PC-3 (cell line): ENCODE data around the gene JMJD7. TPM values are rescaled to one million over a fixed set of nuclear protein-coding genes. Genes with fewer than 3 reads are reported as not detected.

Experiments used
- ATAC-seq: fragments of 200-7000 bp; cut with Tn5 transposase; 2 replicates; pipeline ENCODE4 v1.9.1; 2020; ENCODE audit warnings: mild to moderate bottlenecking, moderate library complexity
- BruUV-seq: library from RNA; stranded (reverse); fragments of 400-500 nt; replicated peaks from 2 replicates; lab custom pipeline; 2021; lab: Mats Ljungman, UMichigan
- CTCF ChIA-PET: fragments of 300-600 bp; sonication (Branson Sonifier 250); formaldehyde crosslinking; loops from one replicate; lab custom pipeline; 2022; ENCODE audit warnings: antibody characterized with exemption; lab: Charles Lee
- POLR2A ChIA-PET: fragments of 300-600 bp; sonication (Branson Sonifier 250); formaldehyde crosslinking; loops from one replicate; lab custom pipeline; 2022; ENCODE audit warnings: antibody characterized with exemption; ENCODE audit not compliant: unreplicated experiment; lab: Charles Lee
- DNase-seq: peaks from one replicate; pipeline ENCODE4 v3.0.0-alpha.2; 2015
- H2AFZ ChIP-seq: fragments of 300-600 bp; sonication (generic); 2 replicates; pipeline ENCODE4 v1.6.0; 2016; ENCODE audit warnings: antibody characterized with exemption, low read length
- H3F3A ChIP-seq: fragments of 300-600 bp; sonication (generic); one replicate; pipeline ENCODE4 v1.6.0; 2017; ENCODE audit warnings: antibody characterized with exemption, low read length, control low read depth, mild to moderate bottlenecking; ENCODE audit not compliant: unreplicated experiment
- H3K27ac ChIP-seq: fragments of 300-600 bp; sonication (generic); 2 replicates; pipeline ENCODE4 v1.5.1; 2016; ENCODE audit warnings: mild to moderate bottlenecking, low read length
- H3K27me3 ChIP-seq: fragments of 300-600 bp; sonication (generic); 2 replicates; pipeline ENCODE4 v1.6.1; 2016; ENCODE audit warnings: low read length, mixed read lengths
- H3K36me3 ChIP-seq: fragments of 300-600 bp; sonication (generic); 2 replicates; pipeline ENCODE4 v1.6.1; 2016; ENCODE audit warnings: low read depth, mixed run types, low read length, mixed read lengths
- H3K4me1 ChIP-seq: fragments of 300-600 bp; sonication (generic); 2 replicates; pipeline ENCODE4 v1.5.1; 2016; ENCODE audit warnings: low read length; ENCODE audit not compliant: insufficient read depth
- H3K4me2 ChIP-seq: fragments of 300-600 bp; sonication (generic); 2 replicates; pipeline ENCODE4 v1.6.0; 2016; ENCODE audit warnings: low read length
- H3K4me3 ChIP-seq: fragments of 300-600 bp; sonication (generic); 2 replicates; pipeline ENCODE4 v1.5.1; 2016; ENCODE audit warnings: mild to moderate bottlenecking, low read length, mixed read lengths
- H3K79me2 ChIP-seq: fragments of 300-600 bp; sonication (generic); 2 replicates; pipeline ENCODE4 v1.6.1; 2017; ENCODE audit warnings: low read length, mixed read lengths
- H3K9ac ChIP-seq: fragments of 300-600 bp; sonication (generic); 2 replicates; pipeline ENCODE4 v1.6.0; 2016; ENCODE audit warnings: mild to moderate bottlenecking, low read length
- H3K9me2 ChIP-seq: fragments of 300-600 bp; sonication (generic); replicated peaks from 2 replicates; pipeline ENCODE4 v1.6.1; 2016; ENCODE audit warnings: mixed run types, low read length, mixed read lengths
- H3K9me3 ChIP-seq: fragments of 300-600 bp; sonication (generic); 2 replicates; pipeline ENCODE4 v1.6.1; 2016; ENCODE audit warnings: low read length, mixed read lengths
- H4K20me1 ChIP-seq: fragments of 300-600 bp; sonication (generic); 2 replicates; pipeline ENCODE4 v1.6.1; 2016; ENCODE audit warnings: low read length, mixed read lengths
- EZH2 ChIP-seq: fragments of 300-600 bp; sonication (generic); IDR thresholded peaks from one replicate; pipeline ENCODE4 v1.6.1; 2017; ENCODE audit warnings: antibody characterized with exemption, mild to moderate bottlenecking, low read length; ENCODE audit not compliant: unreplicated experiment
- EZH2phosphoT487 ChIP-seq: fragments of 300-600 bp; sonication (generic); IDR thresholded peaks from 2 replicates; pipeline ENCODE4 v1.6.1; 2018; ENCODE audit warnings: mild to moderate bottlenecking, antibody characterized with exemption, low read length, borderline replicate concordance
- intact Hi-C: fragments of 100-400 bp; cut with micrococcal nuclease; formaldehyde crosslinking; loops from 2 replicates; pipeline ENCODE4 v1.9.0; 2023
- total RNA-seq: library from RNA; depleted of rRNA; stranded (reverse); fragments of >200 nt; gene quantifications from 2 replicates; pipeline ENCODE4 v1.2.3, GENCODE V29; 2014
- TF ChIP-seq, protein P1 (sequence below): fragments of 300-600 bp; sonication (generic); conservative IDR thresholded peaks from 2 replicates; pipeline ENCODE4 v1.5.1; 2017; ENCODE audit warnings: antibody characterized with exemption, low read depth, mild to moderate bottlenecking, low read length

Gene JMJD7
- total RNA-seq, 1 experiment from 2014 or later: 13.7 TPM

DNA sequence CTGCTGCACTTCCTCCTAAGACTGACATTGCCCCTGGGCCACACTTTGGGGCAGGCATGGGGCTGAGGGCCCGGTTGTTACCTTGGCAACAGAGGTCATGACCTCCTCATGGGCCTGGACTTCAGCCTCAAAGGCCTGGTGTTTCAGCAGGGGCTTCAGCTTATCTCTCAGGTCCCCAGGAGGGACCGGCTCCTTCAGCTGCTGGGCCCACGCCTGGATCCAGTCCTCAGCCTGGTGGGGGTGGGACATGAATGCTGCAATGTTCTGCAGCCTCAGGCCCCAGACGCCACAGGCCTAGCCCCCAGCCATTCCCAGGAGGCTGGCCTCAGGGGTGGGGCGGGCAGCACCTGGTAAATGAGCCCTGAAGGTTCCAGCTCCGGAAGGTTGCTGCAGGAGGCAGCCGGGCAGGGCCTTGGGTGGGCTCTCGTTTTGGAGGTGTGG, 38.4 kb downstream of the JMJD7 start:
- H3K4me3 ChIP-seq: no peak overlapping the region
- no peaks in the 10 kb centered on the region for H3F3A ChIP-seq
- no peaks in the 10 kb centered on the region for H4K20me1 ChIP-seq
- peaks cover 30% of the 10 kb centered on the region for H3K4me1 ChIP-seq
- H3K27me3 ChIP-seq: no peaks in the 10 kb centered on the region
- intact Hi-C loops: no loop called here
- no peaks in the 10 kb centered on the region for H3K36me3 ChIP-seq
- H3K9me3 ChIP-seq: no peaks in the 10 kb centered on the region
- no peak for DNase-seq
- H3K9ac ChIP-seq: no peak overlapping the region
- H3K27ac ChIP-seq: no peak overlapping the region
- ATAC-seq: no peak
- H3K79me2 ChIP-seq: no peaks in the 10 kb centered on the region
- H3K9me2 ChIP-seq: no peaks in the 10 kb centered on the region
- TF ChIP-seq EZH2phosphoT487 (no peak), EZH2 (no peak)
- TF ChIP-seq, protein P1, sequence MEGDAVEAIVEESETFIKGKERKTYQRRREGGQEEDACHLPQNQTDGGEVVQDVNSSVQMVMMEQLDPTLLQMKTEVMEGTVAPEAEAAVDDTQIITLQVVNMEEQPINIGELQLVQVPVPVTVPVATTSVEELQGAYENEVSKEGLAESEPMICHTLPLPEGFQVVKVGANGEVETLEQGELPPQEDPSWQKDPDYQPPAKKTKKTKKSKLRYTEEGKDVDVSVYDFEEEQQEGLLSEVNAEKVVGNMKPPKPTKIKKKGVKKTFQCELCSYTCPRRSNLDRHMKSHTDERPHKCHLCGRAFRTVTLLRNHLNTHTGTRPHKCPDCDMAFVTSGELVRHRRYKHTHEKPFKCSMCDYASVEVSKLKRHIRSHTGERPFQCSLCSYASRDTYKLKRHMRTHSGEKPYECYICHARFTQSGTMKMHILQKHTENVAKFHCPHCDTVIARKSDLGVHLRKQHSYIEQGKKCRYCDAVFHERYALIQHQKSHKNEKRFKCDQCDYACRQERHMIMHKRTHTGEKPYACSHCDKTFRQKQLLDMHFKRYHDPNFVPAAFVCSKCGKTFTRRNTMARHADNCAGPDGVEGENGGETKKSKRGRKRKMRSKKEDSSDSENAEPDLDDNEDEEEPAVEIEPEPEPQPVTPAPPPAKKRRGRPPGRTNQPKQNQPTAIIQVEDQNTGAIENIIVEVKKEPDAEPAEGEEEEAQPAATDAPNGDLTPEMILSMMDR: no peak
- ChIA-PET POLR2A (no interaction called here), CTCF (no interaction called here)
- no TSS peak for BruUV-seq
- no peak overlapping the region for H3K4me2 ChIP-seq
- no peak overlapping the region for H2AFZ ChIP-seq

DNA sequence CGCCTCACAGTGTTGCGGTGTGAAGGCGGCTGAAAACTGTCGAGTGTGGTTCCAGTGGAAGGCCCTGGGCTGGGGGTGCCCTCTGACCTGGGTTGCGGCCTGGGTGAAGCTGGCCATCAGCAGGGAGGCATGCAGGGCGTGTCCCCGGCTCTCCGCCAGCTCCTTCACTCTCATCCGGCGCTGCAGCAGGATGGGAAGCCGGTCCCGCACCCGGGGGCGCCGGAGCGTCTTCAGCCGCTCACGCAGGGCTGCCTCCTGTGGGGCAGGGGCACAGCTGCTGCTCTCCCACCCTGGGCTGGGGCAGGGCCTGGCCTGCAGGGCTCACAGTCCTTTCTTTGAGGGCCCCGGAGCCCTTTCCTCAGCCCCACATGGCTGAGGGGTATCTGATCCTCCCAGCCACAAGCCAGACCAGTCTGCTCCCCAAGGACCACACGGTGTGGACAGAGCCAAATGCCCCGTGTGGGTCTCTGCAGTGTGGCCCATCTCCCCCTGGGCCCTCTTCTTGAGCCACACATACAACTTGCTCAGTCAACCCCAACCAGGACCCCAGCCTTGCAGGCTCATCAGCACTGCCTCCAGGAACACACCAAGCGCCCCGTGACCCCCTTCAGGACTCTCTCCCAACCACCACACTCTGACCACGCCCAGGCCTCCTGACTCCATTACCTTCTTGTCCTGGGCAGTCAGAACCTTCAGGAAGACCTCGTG, 39.1 kb downstream of the JMJD7 start:
- POLR2A ChIA-PET: no interaction called here
- H3K4me1 ChIP-seq: peaks cover 38% of the 10 kb centered on the region
- CTCF ChIA-PET: no interaction called here
- H2AFZ ChIP-seq: no peak overlapping the region
- H3K9me3 ChIP-seq: no peaks in the 10 kb centered on the region
- no peak overlapping the region for H3K4me3 ChIP-seq
- no peak overlapping the region for H3K4me2 ChIP-seq
- H3K79me2 ChIP-seq: no peaks in the 10 kb centered on the region
- H3K27me3 ChIP-seq: no peaks in the 10 kb centered on the region
- no peaks in the 10 kb centered on the region for H3K36me3 ChIP-seq
- no peak for ATAC-seq
- intact Hi-C loops: no loop called here
- no peaks in the 10 kb centered on the region for H4K20me1 ChIP-seq
- H3K9ac ChIP-seq: no peak overlapping the region
- no peaks in the 10 kb centered on the region for H3F3A ChIP-seq
- DNase-seq: no peak
- no peaks in the 10 kb centered on the region for H3K9me2 ChIP-seq
- H3K27ac ChIP-seq: no peak overlapping the region
- no peak for TF ChIP-seq EZH2
- TF ChIP-seq, protein P1: no peak
- no peak for TF ChIP-seq EZH2phosphoT487
- no TSS peak for BruUV-seq

DNA sequence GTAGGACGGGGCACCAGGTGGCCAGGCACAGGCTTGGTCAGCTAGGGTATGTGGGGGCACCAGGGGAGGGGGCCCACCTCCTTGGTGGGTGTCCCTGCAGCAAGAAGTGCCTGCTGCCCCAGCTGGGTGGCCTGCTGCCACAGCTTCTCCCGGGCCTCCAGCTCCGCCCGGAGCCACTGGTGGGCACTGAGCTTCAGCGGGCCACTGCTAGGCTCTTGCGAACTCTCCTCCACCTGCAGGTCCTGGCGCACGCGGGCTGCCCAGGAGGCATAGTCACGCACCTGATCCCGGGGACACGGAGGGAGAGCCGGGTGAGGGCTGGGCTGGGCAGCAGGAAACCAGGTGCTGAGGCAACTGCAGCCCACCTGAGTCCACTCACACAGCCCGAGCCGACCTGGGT, 40.4 kb downstream of the JMJD7 start:
- DNase-seq: no peak
- Histone ChIP-seq H3K36me3 (no peaks in the 10 kb centered on the region), H3K4me1 (peaks cover 41% of the 10 kb centered on the region), H3K4me2 (no peak overlapping the region), H3F3A (no peaks in the 10 kb centered on the region), H3K27me3 (no peaks in the 10 kb centered on the region), H3K9me3 (no peaks in the 10 kb centered on the region), H3K79me2 (no peaks in the 10 kb centered on the region), H3K4me3 (no peak overlapping the region), H3K9ac (no peak overlapping the region), H3K9me2 (no peaks in the 10 kb centered on the region), H3K27ac (no peak overlapping the region), H4K20me1 (no peaks in the 10 kb centered on the region), H2AFZ (no peak overlapping the region)
- TF ChIP-seq EZH2phosphoT487 (no peak), EZH2 (no peak)
- TF ChIP-seq, protein P1: no peak
- ChIA-PET CTCF (no interaction called here), POLR2A (no interaction called here)
- no TSS peak for BruUV-seq
- ATAC-seq: no peak
- intact Hi-C loops: no loop called here
